NCI-H2196 (cell line): ENCODE results near the gene CCDC28A.

ENCODE experiments used
- DNase-seq: peaks from one replicate; lab custom pipeline; 2025; ENCODE audit not compliant: unreplicated experiment; lab: John Stamatoyannopoulos, UW

The CCDC28A gene

DNA sequence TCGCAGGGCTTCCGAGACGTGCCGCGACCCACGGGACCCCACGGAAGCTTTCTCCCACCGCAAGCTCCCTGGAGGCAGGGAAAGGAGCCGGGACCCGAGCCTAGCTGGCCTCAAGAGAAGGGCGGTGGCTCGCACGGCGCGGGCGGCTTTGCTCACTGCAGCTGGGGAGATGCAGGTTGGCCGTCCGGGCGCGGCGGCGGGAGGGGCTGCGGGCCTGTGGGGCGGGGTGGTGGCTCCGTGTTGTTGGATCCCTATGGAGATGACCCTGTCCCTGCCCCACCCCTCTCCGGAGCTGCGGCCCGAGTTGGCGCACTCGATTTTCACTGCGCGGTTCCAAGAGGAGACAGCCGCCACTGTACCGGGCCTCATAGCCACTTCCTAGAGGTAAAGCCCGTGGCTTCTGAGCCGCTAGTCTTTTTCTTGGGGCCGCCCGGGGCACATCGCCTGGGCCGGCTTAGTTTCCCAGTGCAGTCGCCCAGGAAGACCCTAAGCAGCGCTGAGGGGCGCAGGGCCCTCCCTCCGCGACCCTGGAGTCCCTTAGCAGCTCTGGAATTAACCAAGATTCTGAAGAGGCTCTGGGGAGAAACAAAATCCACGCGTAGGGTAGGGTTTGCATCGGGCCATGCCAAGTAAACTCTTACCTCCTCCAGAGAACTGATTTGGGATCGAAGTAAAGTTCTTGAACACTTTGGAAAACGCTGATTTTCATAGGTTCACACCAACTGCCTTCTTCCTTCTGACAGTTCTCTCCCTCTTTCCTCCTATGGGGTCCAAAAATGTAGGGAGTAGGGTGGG is 22.4 kb downstream of the CCDC28A start, which contains the start of gene ECT2L:
TSS of gene ECT2L (plus strand) at position 279 of the 795 bp plus-strand sequence. CDS start 17,188 bp downstream, outside the sequence.
- DNase-seq = no peak

DNA sequence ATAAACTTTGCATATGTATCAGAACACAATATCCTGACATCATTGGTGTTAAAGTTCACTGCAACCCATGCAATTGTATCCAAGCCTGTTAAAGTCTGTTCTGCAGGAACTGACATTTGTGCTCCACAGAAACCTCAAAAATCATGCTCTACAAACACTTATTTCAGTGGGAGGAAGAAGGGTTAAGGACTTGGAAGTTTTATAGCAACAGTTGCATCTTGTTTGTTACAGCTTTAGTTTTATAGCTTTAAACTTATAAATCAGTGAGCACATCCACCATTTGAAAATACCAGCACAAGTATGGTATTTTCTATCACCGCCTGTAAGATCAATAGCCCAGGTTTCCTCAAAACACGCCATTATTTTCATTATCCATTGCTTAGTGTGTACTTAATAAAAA is 23.2 kb downstream of the CCDC28A start:
- no peak for DNase-seq

DNA sequence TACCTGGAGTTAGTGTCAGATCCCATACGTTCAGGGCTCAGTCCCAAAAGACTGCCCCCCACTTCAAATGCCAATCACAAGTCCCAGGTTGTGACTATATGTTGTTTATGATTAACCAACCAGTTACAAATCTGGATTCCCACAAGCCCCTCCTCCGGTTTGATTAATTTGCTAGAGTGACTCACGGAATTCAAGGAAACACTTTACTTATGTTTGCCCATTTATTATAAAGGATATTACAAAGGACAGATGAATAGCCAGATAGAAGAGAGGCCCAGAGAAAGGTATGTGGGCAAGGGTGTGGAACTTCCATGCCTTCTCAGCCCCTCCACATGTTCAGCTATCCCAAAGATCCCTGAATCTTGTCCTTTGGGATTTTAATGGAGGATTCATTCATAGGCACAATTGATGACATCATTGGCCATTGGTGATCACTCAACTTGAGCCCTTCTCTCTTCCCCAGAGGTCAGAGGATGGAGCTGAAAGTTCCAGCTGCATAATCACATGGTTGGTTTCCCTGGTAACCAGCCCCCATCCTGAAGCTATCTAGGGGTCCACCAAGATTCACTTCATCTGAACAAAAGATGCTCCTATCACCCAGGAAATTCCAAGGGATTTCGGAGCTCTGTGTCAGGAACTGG is 24.4 kb downstream of the CCDC28A start:
- DNase-seq = no peak

DNA sequence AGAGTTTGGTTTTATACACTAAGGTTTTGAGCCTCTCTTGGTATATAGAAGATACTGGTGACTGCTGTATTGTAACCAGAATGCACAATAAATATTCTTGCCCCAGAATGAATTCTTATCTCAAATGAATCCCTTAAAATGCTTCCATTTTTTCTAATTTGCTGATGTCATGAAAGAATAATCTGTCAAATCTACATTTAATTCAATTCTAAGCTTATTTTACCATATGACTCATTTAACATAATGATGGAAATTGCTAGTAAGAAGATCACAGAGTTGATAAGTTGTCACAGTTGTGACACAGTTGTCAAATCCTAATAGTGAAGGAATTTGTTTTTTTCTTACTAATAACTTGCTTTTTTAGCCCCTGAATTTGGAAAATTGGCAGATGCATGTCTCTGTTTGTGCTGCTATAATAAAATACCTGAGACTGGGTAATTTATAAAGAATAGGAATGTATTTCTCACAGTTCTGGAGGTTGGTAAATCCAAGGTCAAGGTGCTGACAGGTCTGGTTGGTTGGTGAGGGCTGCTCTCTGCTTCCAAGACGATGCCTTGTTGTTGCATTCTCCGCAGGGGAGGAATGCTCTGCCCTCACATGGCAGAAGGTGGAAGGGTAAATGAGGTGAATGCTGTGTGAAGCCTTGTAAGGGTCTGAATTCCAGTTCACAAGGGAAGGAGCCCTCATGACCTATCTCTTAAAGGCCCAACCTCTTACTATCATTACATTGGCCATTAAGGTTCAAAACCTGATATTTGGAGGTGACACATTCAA is 27.0 kb downstream of the CCDC28A start:
- no peak for DNase-seq

DNA sequence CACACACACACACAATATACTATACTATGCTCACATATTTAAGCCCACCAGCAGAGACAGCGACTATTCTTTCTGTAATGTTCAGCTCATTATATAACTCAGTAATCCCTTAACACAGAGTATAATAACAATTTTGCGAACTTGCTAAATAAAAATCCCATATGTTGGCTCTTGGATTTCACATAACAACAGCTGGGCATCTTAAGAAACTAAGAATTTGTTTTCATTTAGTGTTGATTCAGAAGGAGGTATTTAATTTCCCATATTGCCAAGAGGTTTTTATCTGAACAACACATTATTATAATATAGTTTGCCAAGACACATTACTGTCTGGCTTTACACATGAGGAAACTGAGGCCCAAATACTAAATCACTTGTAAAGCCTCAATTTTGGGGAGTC is 29.8 kb downstream of the CCDC28A start:
- DNase-seq = no peak

DNA sequence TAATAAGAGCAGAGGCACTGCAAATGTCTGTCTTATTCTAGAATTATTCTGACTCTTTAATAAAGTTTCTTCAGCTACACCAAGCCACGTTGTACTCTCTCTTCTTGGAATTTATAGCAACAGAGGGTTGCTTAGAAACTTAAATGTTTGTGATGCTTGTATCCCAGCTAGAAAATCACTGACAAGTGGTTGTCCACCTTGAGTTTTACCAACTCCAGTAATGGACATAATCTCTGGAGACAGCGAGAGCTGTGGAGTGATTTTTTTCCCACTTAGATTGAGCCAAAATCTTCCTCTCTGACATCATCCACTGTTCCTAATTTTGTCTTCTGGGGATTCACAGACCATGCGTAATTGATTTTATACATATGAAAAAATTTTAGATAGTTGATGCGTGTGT is 30.3 kb downstream of the CCDC28A start:
- no peak for DNase-seq

DNA sequence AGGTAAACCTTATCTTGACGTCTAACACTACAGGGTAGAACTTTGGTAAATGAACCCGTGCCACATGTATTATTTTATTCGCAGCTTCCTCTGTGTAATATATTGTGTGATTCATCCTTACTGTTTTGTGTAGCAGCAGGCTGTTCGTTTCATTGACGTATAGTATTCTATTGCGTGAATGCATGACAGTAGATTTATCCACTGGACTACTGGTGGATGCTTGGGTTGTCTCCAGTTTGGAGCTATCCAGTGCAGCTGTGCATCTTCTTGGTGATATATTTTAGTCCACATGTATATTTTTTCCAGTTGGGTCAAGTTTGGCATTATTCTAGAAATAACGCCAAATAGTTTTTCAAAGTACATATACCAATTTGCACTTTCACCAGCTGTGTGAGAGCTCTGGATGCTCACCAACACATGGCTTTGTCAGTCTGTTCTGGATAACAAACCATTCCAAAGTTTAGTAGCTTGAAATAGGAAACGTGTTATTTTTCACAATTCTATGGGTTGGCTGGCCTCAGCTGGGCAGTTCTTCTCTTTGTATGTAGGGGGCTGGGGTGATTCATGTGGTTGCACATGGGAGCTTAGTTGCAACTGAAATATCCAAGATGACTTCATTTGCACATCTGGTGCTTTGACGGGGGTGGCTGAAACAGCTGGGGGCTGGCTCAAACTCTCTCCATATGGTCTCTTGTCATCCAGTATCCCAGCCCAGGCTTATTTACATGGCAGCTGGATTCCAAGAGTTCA is 31.6 kb downstream of the CCDC28A start:
- DNase-seq = no peak

DNA sequence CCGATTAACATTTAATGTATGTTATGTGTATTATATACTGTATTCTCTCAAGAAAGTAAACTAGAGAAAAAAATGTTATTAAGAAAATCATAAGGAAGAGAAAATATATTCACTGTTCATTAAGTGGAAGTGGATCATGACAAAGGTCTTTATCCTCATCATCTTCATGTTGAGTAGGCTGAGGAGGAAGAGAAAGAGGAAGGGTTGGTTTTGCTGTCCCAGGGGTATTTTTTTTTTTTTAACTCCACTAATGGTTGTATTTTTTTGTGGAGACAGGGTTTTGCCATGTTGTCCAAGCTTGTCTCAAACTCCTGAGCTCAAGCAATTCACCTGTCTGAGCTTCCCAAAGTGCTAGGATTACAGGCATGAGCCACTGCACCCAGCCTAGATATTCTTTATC is 33.3 kb downstream of the CCDC28A start:
- no peak for DNase-seq

DNA sequence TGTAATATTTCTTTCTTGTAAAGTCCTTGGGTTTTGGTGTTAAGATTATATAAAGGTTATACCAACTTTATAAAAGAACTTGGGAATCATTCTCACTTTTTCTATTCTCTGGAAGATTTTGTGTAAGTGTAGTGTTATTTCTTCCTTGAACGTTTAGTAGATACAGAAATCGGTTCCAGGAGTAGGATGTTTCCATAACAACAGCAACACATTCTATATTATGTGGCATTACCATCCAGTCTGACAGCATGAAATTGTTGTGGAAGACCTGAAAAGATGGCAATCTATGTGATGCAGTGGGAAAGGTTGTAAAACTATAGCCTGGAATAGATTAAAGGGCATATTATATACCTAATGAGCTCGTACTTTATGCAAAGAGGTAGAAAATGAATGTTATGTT is 36.1 kb downstream of the CCDC28A start:
- no peak for DNase-seq

DNA sequence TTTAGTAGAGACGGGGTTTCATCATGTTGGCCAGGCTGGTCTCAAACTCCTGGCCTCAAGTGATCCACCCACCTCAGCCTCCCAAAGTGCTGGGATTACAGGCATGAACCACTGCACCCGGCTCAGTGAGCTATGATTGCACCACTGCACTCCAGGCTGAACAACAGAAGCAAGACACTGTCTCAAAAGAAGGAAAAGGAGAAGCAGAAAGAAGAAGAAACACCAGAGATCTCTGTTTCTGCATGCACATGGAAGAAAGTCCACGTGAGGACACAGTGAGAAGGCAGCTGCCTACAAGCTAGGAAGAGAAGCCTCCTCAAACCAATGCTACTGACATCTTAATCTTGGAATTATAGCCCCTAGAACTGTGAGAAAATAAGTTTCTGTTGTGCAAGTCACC is 38.3 kb downstream of the CCDC28A start:
- no peak for DNase-seq

DNA sequence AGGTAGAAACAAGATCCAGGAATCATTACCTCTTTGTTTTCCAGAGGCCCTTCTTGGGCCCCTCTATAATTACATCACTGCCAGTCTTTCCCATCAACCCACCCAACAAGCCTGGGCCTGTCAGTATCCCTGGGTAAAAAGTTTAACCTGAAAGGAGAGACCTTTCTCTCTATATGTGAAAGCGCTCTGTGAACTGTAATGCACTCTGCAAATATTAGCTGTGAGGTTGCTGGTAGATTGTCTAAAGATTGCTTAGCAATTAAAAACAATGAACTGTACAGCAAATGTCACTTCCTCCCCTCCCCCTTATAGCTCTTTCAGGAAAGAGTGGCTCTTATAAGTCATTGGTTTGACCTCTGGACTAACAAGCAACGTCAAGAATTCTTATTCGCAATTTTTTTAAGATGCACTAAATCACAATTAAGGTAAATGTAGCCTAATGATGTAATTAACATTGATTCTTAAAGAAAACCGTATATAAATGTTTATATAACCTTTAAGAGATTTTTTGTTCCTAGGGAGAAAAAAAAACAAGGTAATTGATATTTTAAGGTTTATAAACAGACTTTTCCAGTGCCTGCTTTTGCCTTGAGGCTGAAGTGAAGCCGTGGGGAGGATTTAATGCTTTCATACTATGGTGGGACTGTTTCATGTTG is 40.7 kb downstream of the CCDC28A start:
- DNase-seq = no peak

DNA sequence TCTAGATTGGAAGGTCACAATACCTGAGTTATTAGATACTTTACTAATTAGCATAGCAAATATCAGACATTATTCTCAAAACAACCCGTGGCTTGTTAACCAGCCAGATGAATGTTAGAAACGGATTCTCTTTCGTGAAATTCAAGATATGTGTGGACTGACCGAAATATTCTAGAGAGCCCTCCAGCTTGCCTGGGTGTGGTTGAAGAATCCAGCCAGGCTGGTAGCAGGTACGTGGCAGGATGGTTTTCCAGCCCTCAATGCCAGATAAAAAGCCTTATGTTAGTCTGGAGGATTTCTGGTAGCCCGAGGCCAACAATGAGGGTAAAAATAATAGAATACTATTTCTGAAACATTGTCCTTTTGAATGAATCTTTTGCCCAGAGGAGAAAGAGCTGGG is 41.7 kb downstream of the CCDC28A start:
- DNase-seq = no peak

DNA sequence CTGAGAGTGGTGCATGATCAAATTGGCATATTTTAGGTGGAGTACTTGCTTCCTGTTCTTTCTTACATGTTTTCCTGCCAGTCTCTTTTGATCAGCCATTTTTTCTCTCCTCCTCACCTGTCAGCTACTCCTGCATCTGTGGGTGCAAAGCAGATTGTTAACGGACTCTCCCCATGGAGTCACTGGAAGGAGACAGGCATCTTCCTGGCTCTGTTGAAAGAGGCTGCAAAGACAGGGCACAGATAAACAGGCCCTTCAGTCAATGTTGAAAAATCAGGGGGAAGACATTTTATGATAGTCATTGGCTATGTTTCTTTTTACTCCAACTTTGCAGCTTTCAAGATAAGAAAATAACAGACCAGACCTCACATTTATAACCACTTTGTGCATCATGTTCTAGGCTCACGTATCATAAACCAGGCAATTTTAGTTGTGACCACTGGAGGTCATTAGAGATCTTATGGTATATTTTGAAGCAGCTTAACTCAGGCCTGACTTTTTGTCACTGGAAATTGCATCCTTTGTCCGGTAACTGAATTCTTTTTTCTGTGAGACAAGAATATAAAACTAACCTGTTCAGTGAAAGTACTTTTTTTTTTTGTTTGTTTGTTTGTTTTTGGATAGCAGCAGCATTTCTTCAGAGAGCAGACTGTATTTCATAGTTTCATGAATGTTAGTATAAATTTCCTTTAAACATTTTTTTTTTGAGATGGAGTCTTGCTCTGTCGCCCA is 42.4 kb downstream of the CCDC28A start:
- peak; percentile 70 for DNase-seq

DNA sequence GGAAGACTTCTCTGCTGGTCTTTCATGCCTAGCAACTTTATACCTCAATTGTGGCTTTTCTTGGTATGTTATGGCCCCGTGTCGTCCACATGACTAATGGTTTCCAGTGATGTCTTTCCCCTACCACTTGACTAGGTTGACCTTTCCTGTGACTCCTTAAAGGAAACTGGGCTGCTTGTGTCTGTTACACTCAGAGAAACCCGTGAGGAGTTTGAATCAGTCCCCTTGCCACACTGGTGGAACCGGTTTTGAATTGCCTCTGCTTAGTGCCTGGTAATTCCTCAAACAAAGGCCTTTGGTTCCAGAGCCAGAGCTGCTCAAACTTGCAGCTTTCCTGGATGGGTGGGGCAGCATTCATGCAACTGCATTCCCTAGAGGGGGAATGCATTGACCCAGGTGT is 44.2 kb downstream of the CCDC28A start:
- DNase-seq = peak; percentile 81

DNA sequence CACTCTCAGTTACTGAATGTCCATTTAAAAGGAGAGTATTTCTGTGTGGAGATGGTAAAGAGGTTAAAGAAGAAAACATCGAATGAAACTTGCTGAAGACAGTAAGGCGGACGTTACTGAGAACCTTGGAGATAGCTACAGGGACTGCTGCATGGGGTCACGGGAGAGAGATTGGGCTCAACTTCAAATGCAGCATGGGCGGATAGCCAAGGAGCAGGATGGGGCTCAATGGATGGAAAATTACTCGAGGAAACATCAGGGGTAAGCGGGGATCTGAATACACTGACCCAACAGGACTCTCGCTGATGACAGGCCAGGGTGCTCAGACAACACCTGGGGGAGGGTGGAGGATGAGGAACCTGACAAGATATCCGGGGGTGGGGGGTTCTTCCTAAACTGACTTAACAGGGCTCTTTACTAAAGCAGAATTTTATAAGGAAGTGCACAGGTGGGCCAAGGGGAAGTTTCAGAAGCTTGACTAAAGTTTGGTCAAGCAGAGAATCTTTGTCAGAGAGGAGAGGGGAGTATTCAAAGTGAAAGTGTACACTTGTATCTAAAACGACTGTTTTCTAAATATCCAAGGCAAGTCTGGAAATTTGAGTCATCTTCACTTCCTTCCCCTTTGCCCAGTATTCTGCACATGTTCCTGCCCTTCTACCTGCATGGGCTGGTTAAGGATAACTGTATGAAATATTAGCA is 45.1 kb downstream of the CCDC28A start:
- no peak for DNase-seq

DNA sequence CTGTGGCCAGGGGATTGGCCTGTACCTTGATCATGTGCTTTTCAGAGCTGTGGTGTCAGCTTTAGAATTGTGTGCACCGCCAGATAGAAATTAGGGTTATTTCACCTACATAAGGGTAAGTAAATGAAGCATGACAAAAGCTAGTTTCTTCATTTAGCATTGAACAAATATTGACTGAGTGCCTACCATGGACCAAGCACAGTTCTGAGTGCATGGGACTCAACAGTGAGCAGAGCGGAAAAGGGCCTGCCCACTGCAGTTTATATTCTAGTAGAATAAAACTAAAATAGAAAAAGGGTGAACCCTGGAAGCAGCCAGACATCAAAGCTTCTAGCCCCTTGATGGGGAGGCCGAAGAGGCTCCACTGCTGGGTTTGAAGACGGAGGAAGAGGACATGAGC is 48.0 kb downstream of the CCDC28A start:
- no peak for DNase-seq

DNA sequence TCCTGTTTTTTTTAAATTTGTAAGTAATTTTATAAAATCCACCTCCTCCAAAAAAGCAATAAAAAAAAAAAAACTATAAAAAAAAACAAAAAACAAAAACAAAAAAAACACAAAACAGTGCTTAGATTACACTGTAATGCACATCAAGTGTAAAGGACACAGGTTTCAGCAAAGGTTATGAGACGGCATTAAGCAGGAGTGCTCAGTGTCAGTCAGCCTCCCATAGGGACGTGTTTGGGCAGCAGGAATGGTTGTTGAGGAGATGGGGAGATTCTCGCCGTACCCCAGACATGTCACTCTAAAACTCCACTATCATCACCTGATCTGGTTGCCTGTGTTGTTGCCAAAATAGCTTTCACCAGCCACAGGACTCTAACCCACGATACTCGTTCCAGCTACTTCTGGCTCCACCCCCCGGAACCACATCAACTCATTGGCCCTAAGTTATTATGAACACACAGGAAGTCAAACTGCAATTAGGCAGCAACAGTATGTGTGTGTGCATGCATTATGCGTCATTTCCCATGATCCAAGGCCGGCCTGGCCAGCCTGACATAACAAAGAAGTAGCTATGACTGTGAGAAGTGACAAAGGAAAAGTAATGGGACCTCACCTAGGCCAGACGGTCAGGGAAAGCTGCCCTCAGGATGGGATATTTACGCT is 51.0 kb downstream of the CCDC28A start:
- DNase-seq = no peak

DNA sequence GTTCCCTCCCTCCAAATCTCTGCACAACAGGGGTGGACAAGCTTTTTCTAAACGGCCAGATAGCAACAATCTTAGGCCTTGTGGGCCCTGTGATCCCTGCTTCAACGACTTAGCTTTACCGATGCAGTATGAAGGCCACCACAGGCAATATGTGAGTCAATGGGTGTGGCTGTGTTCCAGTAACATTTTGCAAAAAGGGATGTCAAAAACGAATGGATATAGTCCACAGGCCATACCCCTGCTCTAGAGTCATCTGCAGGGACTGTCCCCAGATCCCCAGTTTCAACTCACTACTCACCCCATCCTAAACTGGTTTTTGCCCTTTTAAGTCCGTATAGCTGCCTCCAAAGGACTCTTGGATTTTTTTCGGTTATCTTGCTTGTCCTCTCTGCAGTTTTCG is 56.7 kb downstream of the CCDC28A start:
- no peak for DNase-seq

DNA sequence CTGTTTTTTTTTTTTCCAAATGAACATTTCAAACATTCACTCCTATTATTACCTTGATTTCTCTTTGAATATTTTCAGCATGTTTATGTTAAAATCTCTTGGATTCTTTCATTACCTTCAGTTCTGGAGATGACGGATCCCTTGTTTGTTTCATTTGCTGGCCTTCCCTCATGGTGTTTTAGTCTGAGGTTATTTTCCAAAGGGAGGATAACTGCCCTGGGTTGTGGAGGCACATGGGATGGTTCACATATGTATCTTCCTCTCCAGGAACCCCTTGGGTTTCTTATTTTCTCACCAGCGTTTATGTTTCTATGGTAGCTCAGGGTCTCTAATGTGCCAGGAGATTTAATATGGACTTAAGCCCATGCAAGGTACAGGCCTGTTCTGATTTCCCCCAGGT is 58.6 kb downstream of the CCDC28A start:
- DNase-seq = no peak
